Type B pancreatic cell (in vitro differentiated cells): ENCODE results near the gene PHKA2. TPM values are rescaled to one million over a fixed set of nuclear protein-coding genes. Genes with fewer than 3 reads are reported as not detected.

Experiments used
- DNase-seq: peaks from one replicate; pipeline ENCODE4 v3.0.0; 2021; ENCODE audit warnings: mixed read lengths; ENCODE audit not compliant: unreplicated experiment; ENCODE audit errors: extremely low spot score
- H3K27ac Mint-ChIP-seq: 2 replicates; pipeline ENCODE4 v1.8.0; 2021; ENCODE audit warnings: mild to moderate bottlenecking, mixed read lengths
- H3K27me3 Mint-ChIP-seq: 2 replicates; pipeline ENCODE4 v1.8.0; 2021; ENCODE audit warnings: mixed read lengths
- H3K36me3 Mint-ChIP-seq: 2 replicates; pipeline ENCODE4 v1.8.0; 2021; ENCODE audit warnings: mixed read lengths
- H3K4me1 Mint-ChIP-seq: one replicate; pipeline ENCODE4 v1.8.0; 2021; ENCODE audit warnings: mixed read lengths; ENCODE audit not compliant: unreplicated experiment
- H3K4me3 Mint-ChIP-seq: 2 replicates; pipeline ENCODE4 v1.8.0; 2021; ENCODE audit warnings: mild to moderate bottlenecking, mixed read lengths
- H3K9me3 Mint-ChIP-seq: 2 replicates; pipeline ENCODE4 v1.8.0; 2021; ENCODE audit warnings: mixed read lengths
- total RNA-seq: library from RNA; stranded (reverse); gene quantifications from 2 replicates; pipeline ENCODE4 v1.2.1, GENCODE V29; 2021; ENCODE audit warnings: low replicate concordance
- TF ChIP-seq, protein P1 (sequence below): fragments of 200-600 bp; sonication (generic); conservative IDR thresholded peaks from 2 replicates; pipeline ENCODE4 v1.5.0; 2021; ENCODE audit warnings: antibody characterized with exemption, mild to moderate bottlenecking

The PHKA2 gene
- total RNA-seq, 1 donor from 2014 or later: 55.7 TPM

DNA sequence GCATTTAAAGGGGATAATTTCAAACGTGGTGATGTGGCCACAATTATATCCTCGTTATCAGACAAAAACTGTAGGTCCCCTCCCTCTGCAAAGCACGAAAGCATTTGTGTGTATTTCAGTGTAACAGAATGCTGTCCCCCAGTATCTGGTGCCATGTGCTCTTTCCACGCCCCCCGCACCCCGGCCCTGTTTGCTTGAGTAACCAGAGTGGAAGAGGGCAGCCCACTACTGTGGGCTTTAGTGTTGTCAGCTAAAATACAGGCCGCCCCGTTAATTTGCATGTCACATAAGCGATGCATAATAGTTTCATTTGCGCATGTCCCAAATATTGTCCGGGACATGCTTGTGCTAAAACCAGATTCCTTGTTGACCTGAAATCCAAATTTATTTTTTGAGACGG is 110.1 kb downstream of the PHKA2 start:
- TF ChIP-seq, protein P1, sequence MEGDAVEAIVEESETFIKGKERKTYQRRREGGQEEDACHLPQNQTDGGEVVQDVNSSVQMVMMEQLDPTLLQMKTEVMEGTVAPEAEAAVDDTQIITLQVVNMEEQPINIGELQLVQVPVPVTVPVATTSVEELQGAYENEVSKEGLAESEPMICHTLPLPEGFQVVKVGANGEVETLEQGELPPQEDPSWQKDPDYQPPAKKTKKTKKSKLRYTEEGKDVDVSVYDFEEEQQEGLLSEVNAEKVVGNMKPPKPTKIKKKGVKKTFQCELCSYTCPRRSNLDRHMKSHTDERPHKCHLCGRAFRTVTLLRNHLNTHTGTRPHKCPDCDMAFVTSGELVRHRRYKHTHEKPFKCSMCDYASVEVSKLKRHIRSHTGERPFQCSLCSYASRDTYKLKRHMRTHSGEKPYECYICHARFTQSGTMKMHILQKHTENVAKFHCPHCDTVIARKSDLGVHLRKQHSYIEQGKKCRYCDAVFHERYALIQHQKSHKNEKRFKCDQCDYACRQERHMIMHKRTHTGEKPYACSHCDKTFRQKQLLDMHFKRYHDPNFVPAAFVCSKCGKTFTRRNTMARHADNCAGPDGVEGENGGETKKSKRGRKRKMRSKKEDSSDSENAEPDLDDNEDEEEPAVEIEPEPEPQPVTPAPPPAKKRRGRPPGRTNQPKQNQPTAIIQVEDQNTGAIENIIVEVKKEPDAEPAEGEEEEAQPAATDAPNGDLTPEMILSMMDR: no peak
- no peaks in the 10 kb centered on the region for H3K36me3 Mint-ChIP-seq
- H3K27ac Mint-ChIP-seq: no peak overlapping the region
- no peak for DNase-seq
- H3K4me1 Mint-ChIP-seq: no peaks in the 10 kb centered on the region
- H3K4me3 Mint-ChIP-seq: no peak overlapping the region
- H3K27me3 Mint-ChIP-seq: no peaks in the 10 kb centered on the region
- H3K9me3 Mint-ChIP-seq: no peaks in the 10 kb centered on the region

DNA sequence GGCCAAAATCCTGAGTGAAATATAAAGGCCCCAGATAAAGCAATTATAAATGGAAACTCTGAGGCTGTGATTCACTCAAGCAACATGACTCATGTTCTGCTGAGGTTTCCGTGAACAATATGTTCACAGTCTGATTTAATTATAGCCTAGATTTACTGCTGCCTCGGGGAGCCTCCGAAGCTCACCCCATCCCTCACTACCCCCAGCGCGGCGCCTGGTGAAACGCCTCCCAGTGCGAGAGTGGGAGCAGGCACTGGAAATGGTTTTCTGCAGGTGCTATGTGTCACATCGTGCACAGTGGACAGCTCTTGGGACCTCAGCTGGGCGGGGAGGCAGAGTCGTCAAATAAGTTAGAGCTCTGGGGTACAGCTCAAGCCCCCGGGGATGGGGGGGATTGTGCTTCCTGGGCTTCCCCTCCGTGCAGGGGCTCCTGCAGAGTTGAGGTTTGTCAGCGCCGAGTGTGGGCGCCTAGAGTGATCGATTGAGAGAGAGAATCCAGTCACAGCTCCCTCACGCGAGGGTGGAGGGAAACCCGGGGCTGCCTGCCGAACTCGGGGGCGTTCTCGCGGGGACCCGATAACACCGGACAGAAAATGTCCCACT is 110.6 kb downstream of the PHKA2 start:
- Mint-ChIP-seq H3K27ac (no peak overlapping the region), H3K4me1 (no peaks in the 10 kb centered on the region), H3K27me3 (no peaks in the 10 kb centered on the region), H3K9me3 (no peaks in the 10 kb centered on the region), H3K4me3 (no peak overlapping the region), H3K36me3 (no peaks in the 10 kb centered on the region)
- TF ChIP-seq, protein P1: no peak
- DNase-seq: no peak

DNA sequence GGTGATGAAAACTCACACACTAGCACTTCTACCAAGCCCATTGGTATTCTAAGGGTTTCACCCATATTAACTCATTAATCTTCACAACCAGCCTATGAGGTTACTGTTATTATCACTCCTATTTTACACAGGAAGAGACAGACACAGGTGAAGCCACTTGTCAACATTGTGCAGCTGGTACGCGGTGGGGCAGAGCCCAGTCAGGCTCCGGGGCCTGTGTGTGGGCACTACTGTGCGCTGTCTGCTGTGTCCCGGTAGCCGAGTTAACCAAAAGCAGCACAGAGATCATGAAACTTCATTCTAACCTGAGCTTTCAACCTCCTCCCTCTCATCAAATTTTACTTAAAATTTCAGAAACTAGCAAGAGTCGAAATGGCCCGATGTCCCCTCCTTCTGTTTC is 111.3 kb downstream of the PHKA2 start:
- Mint-ChIP-seq H3K4me1 (no peaks in the 10 kb centered on the region), H3K9me3 (no peaks in the 10 kb centered on the region), H3K36me3 (no peaks in the 10 kb centered on the region), H3K27me3 (no peaks in the 10 kb centered on the region), H3K4me3 (no peak overlapping the region), H3K27ac (no peak overlapping the region)
- TF ChIP-seq, protein P1: no peak
- no peak for DNase-seq

DNA sequence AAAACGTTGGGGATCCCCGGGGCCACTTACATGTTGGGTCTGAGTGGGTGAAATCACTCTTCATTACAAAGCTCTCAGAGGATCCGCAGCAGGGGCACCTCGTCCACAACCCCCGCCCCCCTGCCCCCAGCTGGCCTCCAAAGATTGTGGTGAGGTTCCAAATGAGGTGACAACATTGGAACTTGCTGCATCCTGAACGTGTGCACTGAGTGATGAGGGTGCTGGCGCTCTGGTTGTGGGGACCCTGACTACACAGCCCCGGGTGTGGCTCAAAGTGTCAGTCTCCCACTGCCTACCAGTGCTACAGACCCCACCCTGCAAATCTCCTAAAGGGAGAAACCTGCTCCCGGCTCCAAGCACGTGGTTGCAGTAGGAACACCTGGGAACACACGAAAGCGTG is 111.9 kb downstream of the PHKA2 start:
- Mint-ChIP-seq H3K4me3 (no peak overlapping the region), H3K27me3 (no peaks in the 10 kb centered on the region), H3K4me1 (no peaks in the 10 kb centered on the region), H3K27ac (no peak overlapping the region), H3K36me3 (no peaks in the 10 kb centered on the region), H3K9me3 (no peaks in the 10 kb centered on the region)
- TF ChIP-seq, protein P1: no peak
- DNase-seq: no peak

DNA sequence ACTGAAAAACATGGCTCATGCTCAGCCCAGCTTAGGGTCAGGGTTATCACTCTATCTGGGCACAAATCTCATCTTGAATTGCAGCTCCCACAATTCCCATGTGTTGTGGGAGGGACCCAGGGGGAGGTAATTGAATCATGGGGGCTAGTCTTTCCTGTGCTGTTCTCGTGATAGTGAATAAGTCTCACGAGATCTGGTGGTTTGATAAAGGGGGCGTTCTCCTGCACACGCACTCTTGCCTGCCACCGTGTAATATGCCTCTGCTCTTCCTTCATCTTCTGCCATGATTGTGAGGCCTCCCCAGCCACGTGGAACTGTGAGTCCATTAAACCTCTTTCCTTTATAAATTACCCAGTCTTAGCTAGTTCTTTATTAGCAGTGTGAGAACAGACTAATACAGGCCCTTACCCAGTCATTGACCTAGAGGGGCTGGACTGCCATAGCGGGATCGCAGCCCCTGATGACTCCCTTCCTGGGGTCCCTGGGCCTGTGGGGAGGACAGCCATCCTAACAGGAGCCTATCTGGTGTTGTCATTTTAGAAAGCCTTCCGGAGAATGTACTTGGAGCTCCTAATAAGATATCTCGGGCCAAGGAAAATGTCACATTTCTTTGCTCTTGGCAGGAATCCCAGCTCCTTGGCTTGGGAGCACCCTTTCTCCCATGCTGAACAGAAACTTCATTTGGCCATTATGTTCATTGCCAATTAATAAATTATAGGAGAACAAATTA is 112.6 kb downstream of the PHKA2 start:
- TF ChIP-seq, protein P1: no peak
- Mint-ChIP-seq H3K4me3 (no peak overlapping the region), H3K4me1 (no peaks in the 10 kb centered on the region), H3K36me3 (no peaks in the 10 kb centered on the region), H3K9me3 (no peaks in the 10 kb centered on the region), H3K27ac (no peak overlapping the region), H3K27me3 (no peaks in the 10 kb centered on the region)
- no peak for DNase-seq
